KMS-11 (cell line): Measurements from ENCODE around the gene ARL8A.

Experiments used
- H2AFZ ChIP-seq: fragments of 200-600 bp; sonication (generic); 2 replicates; pipeline ENCODE4 v1.6.1; 2016; ENCODE audit warnings: antibody characterized with exemption, mixed run types, low read depth
- H3K27ac ChIP-seq: fragments of 200-600 bp; sonication (generic); 2 replicates; pipeline ENCODE4 v1.6.1; 2016; ENCODE audit warnings: mild to moderate bottlenecking, mixed run types
- H3K27me3 ChIP-seq: fragments of 200-600 bp; sonication (generic); 2 replicates; pipeline ENCODE4 v1.6.1; 2017; ENCODE audit warnings: mild to moderate bottlenecking, low read depth, mixed run types, moderate library complexity; ENCODE audit not compliant: insufficient read depth
- H3K36me3 ChIP-seq: fragments of 200-600 bp; sonication (generic); 2 replicates; pipeline ENCODE4 v1.6.1; 2017; ENCODE audit warnings: mild to moderate bottlenecking, mixed run types; ENCODE audit not compliant: insufficient read depth
- H3K4me1 ChIP-seq: fragments of 200-600 bp; sonication (generic); 2 replicates; pipeline ENCODE4 v1.6.1; 2016; ENCODE audit warnings: mild to moderate bottlenecking, low read depth, mixed run types; ENCODE audit not compliant: poor library complexity, severe bottlenecking
- H3K4me2 ChIP-seq: fragments of 200-600 bp; sonication (generic); 2 replicates; pipeline ENCODE4 v1.7.0; 2016; ENCODE audit warnings: mild to moderate bottlenecking, mixed run types
- H3K4me3 ChIP-seq: fragments of 200-600 bp; sonication (generic); IDR thresholded peaks from 2 replicates; pipeline ENCODE4 v1.6.1; 2017; ENCODE audit warnings: low read depth, low read length, mixed read lengths; ENCODE audit not compliant: insufficient read depth
- H3K79me2 ChIP-seq: fragments of 200-600 bp; sonication (generic); 2 replicates; pipeline ENCODE4 v1.6.1; 2016; ENCODE audit warnings: low read depth, mixed run types; ENCODE audit not compliant: insufficient read depth
- H3K9ac ChIP-seq: fragments of 200-600 bp; sonication (generic); 2 replicates; pipeline ENCODE4 v1.6.1; 2016; ENCODE audit warnings: mild to moderate bottlenecking, mixed run types
- H4K20me1 ChIP-seq: fragments of 200-600 bp; sonication (generic); 2 replicates; pipeline ENCODE4 v1.6.1; 2016; ENCODE audit warnings: mild to moderate bottlenecking, mixed run types; ENCODE audit not compliant: insufficient read depth
- TF ChIP-seq, protein P1 (sequence below): fragments of 200-600 bp; sonication (generic); conservative IDR thresholded peaks from 2 replicates; pipeline ENCODE4 v1.6.1; 2017; ENCODE audit warnings: low read depth, mild to moderate bottlenecking, antibody characterized with exemption, low read length, moderate library complexity, mixed read lengths

Gene ARL8A

DNA sequence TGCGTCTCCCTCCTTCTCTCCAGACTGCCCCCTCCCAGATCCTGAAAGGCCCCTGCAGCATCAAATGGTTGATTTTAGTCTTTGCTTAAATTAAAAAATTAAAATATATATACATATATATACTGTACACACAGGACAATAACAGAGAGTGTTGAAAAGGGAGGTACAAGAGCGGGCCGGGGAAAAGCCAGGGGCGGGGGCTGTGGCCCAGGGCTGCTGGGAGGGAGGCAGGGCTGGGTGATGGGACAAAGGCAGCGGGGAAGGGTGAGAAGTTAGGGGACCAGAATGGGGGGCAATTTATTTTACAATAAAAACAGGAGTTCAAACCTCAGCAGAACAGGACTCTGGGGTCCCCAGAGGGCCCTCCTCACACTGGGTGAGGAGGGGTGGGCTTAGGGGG, 10.5 kb downstream of the ARL8A start:
- no peak overlapping the region for H2AFZ ChIP-seq
- H3K4me2 ChIP-seq = no peak overlapping the region
- H3K9ac ChIP-seq = no peak overlapping the region
- H3K27ac ChIP-seq = no peak overlapping the region
- H3K36me3 ChIP-seq = no peaks in the 10 kb centered on the region
- no peaks in the 10 kb centered on the region for H4K20me1 ChIP-seq
- H3K4me3 ChIP-seq = no peak overlapping the region
- peaks cover 9% of the 10 kb centered on the region; the same call in 1 of the 2 replicates for H3K79me2 ChIP-seq
- TF ChIP-seq, protein P1, sequence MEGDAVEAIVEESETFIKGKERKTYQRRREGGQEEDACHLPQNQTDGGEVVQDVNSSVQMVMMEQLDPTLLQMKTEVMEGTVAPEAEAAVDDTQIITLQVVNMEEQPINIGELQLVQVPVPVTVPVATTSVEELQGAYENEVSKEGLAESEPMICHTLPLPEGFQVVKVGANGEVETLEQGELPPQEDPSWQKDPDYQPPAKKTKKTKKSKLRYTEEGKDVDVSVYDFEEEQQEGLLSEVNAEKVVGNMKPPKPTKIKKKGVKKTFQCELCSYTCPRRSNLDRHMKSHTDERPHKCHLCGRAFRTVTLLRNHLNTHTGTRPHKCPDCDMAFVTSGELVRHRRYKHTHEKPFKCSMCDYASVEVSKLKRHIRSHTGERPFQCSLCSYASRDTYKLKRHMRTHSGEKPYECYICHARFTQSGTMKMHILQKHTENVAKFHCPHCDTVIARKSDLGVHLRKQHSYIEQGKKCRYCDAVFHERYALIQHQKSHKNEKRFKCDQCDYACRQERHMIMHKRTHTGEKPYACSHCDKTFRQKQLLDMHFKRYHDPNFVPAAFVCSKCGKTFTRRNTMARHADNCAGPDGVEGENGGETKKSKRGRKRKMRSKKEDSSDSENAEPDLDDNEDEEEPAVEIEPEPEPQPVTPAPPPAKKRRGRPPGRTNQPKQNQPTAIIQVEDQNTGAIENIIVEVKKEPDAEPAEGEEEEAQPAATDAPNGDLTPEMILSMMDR = no peak
- H3K27me3 ChIP-seq = no peaks in the 10 kb centered on the region; the same call in 1 of the 2 replicates
- no peaks in the 10 kb centered on the region for H3K4me1 ChIP-seq

DNA sequence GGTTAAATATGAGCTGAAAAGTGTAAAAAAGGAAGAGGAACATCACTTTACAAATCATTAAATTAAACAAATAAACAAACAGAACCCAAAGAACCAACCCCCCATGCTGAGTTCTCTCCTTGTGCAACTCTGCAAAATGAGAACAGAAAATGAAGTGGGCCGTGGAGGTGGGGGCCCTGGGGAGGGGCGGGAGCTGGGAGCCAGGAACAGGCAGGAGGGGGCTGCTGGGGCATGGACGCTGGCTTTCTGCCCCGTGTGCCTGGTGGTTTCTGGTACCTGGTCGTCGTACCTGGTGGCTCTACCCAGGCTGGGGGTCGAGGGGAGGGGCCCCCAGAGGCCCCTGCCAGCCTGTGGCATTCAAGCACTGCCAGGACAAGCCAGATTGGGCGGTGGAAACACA, 11.0 kb downstream of the ARL8A start:
- no peaks in the 10 kb centered on the region for H3K36me3 ChIP-seq
- H3K4me2 ChIP-seq = no peak overlapping the region
- H3K4me1 ChIP-seq = no peaks in the 10 kb centered on the region
- peaks cover 5% of the 10 kb centered on the region; the same call in 1 of the 2 replicates for H3K79me2 ChIP-seq
- no peak overlapping the region for H3K27ac ChIP-seq
- no peak overlapping the region for H3K9ac ChIP-seq
- no peaks in the 10 kb centered on the region; the same call in 1 of the 2 replicates for H3K27me3 ChIP-seq
- H4K20me1 ChIP-seq = no peaks in the 10 kb centered on the region
- H2AFZ ChIP-seq = no peak overlapping the region
- TF ChIP-seq, protein P1 = no peak
- no peak overlapping the region for H3K4me3 ChIP-seq

DNA sequence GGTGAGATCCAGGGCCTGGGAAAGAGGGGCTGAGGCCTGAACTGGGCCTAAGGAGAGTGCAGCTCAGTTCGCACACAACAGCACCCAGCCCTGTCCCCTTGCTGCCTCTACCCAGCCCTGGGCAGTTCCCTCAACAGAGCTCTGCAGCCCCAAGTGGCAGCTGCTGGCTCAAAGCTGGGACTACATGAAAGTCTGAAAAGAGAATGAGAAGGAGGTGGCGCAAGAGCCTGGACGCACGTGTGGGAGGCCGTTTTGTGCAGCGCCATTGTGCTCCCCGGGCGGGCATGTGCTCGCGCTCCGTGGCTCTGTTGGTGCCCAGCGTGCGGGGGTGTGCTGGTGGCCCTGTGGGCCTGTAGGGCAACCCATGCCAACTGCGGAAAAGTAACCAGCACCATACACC, 11.5 kb downstream of the ARL8A start:
- no peak overlapping the region for H3K4me2 ChIP-seq
- no peaks in the 10 kb centered on the region for H3K36me3 ChIP-seq
- no peaks in the 10 kb centered on the region for H4K20me1 ChIP-seq
- H3K79me2 ChIP-seq = no peaks in the 10 kb centered on the region
- no peak overlapping the region for H2AFZ ChIP-seq
- no peaks in the 10 kb centered on the region; the same call in 1 of the 2 replicates for H3K27me3 ChIP-seq
- H3K4me3 ChIP-seq = no peak overlapping the region
- TF ChIP-seq, protein P1 = no peak
- no peak overlapping the region for H3K27ac ChIP-seq
- no peak overlapping the region for H3K9ac ChIP-seq
- no peaks in the 10 kb centered on the region for H3K4me1 ChIP-seq

GRCh38 chr1:202131956-202132821, 12.3 kb downstream of the ARL8A start:
- TF ChIP-seq, protein P1 = no peak
- Histone ChIP-seq H4K20me1 (no peaks in the 10 kb centered on the region), H3K27me3 (no peaks in the 10 kb centered on the region; the same call in 1 of the 2 replicates), H3K27ac (no peak overlapping the region), H3K79me2 (no peaks in the 10 kb centered on the region), H3K9ac (no peak overlapping the region), H3K4me3 (no peak overlapping the region), H3K4me1 (no peaks in the 10 kb centered on the region), H2AFZ (no peak overlapping the region), H3K4me2 (no peak overlapping the region), H3K36me3 (no peaks in the 10 kb centered on the region)
